Activated T-helper 1 cell treated with anti-CD3 and anti-CD28 coated beads, Interleukin-2, amount 50 U/mL, for 16 hours (primary cell): ENCODE data around the gene KLHL21.
"Not testable (repeated sequence)": the region's sequence is repeated elsewhere in the genome, so short reads cannot be mapped to it uniquely, and the experiment has no call there.

Source experiments
- DNase-seq, 2 donors: peaks; one replicate each; pipeline ENCODE4 v3.0.0-alpha.2; 2020; ENCODE audit warnings: low read depth in 1 of 2, low spot score in 1 of 2

The KLHL21 gene

GRCh38 chr1:6602669-6603237 lies at the start of gene KLHL21:
TSS of gene KLHL21 (minus strand) at chr1:6602869. CDS start at chr1:6602817, 52 bp downstream.
- peak; percentile 72 to 83 for DNase-seq

GRCh38 chr1:6651909-6652308 lies 49.2 kb upstream of the KLHL21 start:
- DNase-seq = no peak

GRCh38 chr1:6648556-6648955 lies 45.9 kb upstream of the KLHL21 start:
- DNase-seq = no peak

GRCh38 chr1:6646499-6647148 lies 44.0 kb upstream of the KLHL21 start:
- DNase-seq = no peak

- DNase-seq = no peak
These were observed 42.3 kb upstream of the KLHL21 start for GRCh38 chr1:6645018-6645417.

- not testable (repeated sequence) for DNase-seq
These were observed 38.2 kb upstream of the KLHL21 start for GRCh38 chr1:6640867-6641266.

- DNase-seq = no peak
These were observed 35.6 kb upstream of the KLHL21 start for GRCh38 chr1:6638226-6638625.

- no peak for DNase-seq
These were observed 35.1 kb upstream of the KLHL21 start for GRCh38 chr1:6637770-6638169.

- not testable (repeated sequence) for DNase-seq
These were observed 34.1 kb upstream of the KLHL21 start for GRCh38 chr1:6636778-6637177.

- DNase-seq = no peak
These were observed 33.5 kb upstream of the KLHL21 start for GRCh38 chr1:6635910-6636760.

GRCh38 chr1:6635161-6635909 lies 32.7 kb upstream of the KLHL21 start:
- no peak for DNase-seq

- DNase-seq = peak in 1 of 2 donors; percentile 19
These were observed 31.8 kb upstream of the KLHL21 start for GRCh38 chr1:6634371-6635052.

GRCh38 chr1:6632588-6633514 lies 30.2 kb upstream of the KLHL21 start:
- DNase-seq = no peak

GRCh38 chr1:6631058-6631457 lies 28.4 kb upstream of the KLHL21 start:
- DNase-seq = no peak

- no peak for DNase-seq
These were observed 27.4 kb upstream of the KLHL21 start for GRCh38 chr1:6630027-6630426.

- no peak for DNase-seq
These were observed 26.4 kb upstream of the KLHL21 start for GRCh38 chr1:6628971-6629479.

GRCh38 chr1:6627841-6628545 lies 25.3 kb upstream of the KLHL21 start:
- DNase-seq = no peak

GRCh38 chr1:6627031-6627430 lies 24.4 kb upstream of the KLHL21 start:
- DNase-seq = no peak

GRCh38 chr1:6625584-6626149 lies 23.0 kb upstream of the KLHL21 start:
- DNase-seq = no peak
